NOMO-1 treated with DMSO at 0.1 percent for 48 hours (cell line): ENCODE results near the gene KIF23.
"Not testable (repeated sequence)": the region's sequence is repeated elsewhere in the genome, so short reads cannot be mapped to it uniquely, and the experiment has no call there.

Experiments
- DNase-seq: peaks from one replicate; lab custom pipeline; 2025; ENCODE audit not compliant: unreplicated experiment; lab: John Stamatoyannopoulos, UW

KIF23 gene

DNA sequence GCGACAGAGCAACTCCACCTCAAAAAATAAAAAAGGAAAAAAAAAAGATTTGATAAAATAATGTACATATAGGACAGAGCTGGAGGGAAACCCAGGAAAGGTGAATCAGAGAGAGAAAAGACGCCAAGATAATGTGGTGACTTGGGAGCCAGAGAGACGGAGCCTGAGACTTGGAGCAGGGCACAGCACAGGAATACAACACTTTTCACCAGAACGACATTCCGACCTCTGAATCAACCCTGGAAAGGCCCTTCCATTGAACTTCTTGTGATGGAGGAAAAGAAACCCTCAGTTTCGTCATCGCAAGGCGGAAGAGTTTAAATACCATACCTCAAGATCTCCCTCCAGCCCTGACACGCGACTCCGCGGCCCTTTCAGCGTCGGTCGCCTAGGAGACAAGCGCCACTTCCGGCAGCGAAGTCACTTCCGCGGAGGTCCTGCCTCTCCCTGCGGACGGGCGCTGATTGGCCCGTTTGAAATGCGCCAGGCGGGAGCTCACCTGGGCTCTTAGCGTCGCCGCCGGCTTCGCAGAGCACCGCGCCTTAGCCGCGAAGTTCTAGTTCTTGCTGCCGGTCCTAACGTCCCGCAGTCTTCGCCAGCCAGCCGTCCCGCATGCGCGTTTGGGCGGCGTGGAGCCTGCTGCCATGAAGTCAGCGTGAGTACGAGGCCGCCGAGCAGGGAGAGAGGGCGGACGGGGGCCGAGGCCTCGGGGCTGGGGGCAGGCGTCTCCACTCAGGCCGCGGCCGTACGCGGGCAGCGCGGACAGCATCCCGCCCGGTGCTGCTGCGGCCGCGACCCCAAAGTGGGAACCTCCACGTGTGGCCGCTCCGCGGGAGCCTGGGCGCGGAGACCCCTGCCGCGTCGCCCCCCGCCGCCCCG, at the start of gene KIF23:
KIF23 (plus strand) TSS at position 528 of the 879 bp plus-strand sequence; CDS start at position 645, 117 bp downstream.
- peak; percentile 94 for DNase-seq

DNA sequence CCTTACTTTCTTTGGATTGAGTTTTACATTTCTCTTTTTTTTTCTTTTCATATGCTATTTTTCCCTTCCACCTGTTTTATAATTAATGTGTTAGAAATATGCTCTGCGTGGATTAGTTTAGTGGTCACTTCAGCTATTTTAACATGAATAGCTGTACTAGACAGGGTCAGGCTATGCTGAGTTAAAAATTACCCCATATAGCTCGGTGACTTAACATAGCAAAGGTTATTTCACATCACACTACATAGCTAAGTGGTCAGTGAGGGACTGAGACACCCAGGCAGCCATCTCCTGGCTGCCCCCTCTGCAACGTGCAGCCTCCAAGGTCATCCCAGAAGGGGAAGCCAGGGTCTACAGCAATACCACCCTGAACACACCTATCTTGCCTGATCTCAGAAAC, 46.9 kb upstream of the KIF23 start:
- DNase-seq: no peak

DNA sequence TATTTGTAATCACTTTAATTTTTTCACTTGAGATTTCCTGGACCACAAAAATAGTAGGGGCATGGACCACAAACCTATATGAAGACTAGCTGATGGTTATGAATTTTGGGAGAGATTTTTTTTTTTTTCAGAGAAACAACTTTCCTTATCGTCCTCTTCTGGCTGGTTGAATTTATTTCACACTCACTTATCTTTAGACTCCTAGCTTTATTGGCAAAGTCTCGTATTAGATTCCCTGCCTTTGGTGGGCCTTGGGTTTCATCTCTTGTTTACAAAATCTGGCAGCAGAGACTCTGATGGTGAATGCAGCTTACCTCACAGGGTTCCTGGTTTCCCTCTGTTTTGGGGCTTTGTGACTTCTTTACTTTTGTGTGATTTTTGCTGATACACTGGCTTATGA, 44.5 kb upstream of the KIF23 start:
- no peak for DNase-seq

DNA sequence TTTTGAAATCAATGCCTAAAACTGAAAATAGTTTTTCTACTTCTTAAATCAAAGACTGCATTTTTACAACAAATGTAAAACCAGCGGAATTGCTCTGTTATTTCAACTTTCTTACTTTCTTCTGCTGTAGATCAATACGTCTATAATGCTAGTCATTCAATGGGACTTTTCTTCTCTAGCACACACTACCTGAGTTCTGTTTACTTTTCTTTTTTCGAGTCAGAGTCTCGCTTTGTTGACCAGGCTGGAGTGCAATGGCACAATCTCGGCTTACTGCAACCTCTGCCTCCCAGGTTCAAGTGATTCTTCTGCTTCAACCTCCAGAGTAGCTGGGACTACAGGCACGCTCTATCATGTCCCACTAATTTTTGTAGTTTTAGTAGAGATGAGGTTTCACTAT, 40.7 kb upstream of the KIF23 start:
- no peak for DNase-seq

DNA sequence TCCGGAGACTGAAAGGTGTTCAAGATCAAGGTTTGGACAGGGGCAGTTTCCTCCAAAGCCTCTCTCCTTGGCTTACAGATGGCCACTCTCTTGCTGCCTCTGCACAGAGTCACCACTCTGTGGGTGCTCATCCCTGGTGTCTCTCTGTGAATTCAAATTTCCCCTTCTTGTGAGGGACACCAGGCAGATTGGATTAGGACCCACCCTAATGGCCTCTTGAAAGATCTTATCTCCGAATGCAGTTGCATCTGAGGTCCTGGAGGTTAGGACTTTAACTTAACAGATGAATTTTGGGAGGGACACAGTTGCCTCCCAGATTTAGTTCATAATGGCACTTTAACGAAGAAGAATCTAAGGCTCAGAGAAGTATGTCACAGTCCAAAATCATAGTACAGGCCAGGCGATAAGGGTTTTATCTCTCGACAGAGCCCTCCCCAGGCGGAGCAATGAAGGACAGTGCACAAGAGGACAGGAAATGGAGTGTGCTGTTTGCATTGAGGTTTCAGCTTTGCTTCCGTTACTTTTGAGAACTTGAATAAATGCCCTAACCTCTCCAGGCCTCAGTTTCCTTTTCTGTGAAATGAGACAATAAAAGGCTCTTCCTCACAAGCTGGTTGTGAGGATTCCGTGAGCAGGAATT, 38.9 kb upstream of the KIF23 start:
- no peak for DNase-seq

DNA sequence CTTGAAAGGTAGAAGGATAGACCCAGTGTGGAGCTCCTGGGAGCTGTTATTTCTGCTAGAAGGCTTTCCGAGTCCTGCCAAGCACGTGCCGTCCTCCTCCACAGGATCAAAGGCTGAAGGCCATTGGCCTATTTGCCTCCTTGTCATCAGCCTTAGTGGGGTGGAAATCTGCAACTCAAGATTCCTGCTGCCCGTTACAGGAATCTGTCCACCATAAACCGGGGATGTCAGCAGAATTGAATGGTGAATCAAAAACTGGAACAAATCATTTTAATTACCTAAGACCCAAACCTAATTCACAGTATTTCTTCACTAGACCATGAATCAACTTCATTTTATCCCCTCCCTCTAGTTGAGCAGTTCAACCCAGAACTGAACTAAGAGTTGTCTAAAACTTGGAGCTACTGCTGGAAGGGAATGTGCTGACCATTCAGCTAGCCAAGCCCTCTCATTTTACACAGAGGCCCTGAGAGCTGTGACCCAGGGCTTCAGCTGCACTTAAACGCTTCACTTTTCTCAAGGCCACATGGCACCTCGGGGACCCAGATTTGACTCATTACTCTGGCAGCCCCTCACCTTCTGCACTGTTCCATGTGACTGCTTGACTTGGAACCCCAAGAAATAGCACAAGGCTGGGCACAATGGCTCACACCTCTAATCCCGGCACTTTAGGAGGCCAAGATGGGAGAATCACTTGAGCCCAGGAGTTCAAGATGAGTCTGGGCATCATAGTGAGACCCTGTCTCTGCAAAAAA, 36.8 kb upstream of the KIF23 start:
- no peak for DNase-seq

DNA sequence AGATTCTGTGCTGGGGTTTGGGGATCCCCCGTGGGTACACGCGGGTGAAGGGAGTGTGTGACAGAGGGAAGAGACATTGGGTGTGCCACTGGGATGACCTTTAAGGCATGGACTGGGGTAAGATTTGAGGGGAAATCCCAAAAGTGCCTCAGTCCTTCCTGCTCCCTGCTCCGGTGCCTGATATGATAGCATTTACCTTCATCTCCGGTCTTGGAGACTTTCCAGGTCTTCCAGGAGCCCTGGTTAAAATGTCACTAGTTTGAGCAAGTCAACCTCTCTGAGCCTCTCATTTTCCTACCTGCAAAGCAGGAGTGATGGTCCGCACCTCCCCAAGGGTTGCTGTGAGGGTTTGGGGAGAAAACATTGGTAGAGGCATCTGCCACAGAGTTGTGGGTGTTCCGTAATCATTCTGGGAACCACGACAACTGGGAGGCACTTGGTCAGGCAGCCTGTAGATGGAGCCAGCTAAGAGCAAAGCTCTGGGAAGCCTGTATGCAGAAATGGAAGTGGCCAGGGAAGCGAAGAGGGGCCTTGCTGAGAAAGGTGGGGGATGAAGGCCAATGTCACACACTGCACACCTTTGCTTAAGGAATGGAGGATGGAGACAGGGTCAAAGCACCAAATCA, 33.9 kb upstream of the KIF23 start:
- DNase-seq: no peak

DNA sequence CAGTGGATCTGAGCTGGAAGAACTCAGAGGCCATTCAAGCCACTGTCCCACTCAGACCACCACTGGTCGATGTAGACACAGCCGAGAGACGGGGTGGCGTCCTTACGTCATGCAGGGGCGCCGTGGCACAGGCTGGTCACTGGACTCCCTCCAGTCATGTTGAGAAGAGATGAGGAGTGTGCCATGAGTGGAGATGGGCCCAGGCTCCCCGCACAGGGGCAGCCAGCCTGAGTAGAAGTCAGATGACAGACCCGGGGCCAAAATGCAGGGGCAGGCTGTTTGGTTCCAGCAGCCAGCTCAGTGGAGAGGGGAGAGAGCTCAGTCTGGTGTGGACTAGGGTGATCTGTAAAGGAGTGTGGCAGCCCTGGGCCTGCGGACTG, 33.4 kb upstream of the KIF23 start:
- DNase-seq: no peak

DNA sequence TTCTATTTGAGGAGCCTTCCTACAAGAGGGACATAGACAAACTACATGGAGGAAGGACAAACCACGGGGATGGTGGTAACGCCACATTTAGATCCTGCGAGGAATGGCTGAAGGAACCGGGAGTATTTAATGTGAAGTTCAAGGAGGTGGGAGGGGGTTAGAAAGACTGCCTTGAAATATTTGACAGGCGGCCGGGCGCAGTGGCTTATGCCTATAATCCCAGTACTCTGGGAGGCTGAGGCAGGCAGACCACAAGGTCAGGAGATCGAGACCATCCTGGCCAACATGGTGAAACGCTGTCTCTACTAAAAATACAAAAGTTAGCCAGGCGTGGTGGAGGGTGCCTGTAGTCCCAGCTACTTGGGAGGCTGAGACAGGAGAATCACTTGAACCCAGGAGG, 32.0 kb upstream of the KIF23 start:
- DNase-seq: not testable (repeated sequence)

DNA sequence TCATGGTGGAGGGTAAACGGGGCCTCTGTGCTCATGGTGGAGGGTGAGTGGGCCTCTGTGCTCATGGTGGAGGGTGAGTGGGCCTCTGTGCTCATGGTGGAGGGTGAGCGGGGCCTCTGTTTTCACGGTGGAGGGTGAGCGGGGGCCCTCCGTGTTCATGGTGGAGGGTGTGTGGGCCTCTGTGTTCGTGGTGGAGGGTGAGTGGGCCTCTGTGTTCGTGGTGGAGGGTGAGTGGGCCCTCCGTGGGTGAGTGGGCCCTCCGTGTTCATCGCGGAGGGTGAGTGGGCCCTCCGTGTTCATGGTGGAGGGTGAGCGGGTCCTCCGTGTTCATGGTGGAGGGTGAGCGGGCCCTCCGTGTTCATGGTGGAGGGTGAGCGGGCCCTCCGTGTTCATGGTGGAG, 30.1 kb upstream of the KIF23 start:
- DNase-seq: not testable (repeated sequence)

DNA sequence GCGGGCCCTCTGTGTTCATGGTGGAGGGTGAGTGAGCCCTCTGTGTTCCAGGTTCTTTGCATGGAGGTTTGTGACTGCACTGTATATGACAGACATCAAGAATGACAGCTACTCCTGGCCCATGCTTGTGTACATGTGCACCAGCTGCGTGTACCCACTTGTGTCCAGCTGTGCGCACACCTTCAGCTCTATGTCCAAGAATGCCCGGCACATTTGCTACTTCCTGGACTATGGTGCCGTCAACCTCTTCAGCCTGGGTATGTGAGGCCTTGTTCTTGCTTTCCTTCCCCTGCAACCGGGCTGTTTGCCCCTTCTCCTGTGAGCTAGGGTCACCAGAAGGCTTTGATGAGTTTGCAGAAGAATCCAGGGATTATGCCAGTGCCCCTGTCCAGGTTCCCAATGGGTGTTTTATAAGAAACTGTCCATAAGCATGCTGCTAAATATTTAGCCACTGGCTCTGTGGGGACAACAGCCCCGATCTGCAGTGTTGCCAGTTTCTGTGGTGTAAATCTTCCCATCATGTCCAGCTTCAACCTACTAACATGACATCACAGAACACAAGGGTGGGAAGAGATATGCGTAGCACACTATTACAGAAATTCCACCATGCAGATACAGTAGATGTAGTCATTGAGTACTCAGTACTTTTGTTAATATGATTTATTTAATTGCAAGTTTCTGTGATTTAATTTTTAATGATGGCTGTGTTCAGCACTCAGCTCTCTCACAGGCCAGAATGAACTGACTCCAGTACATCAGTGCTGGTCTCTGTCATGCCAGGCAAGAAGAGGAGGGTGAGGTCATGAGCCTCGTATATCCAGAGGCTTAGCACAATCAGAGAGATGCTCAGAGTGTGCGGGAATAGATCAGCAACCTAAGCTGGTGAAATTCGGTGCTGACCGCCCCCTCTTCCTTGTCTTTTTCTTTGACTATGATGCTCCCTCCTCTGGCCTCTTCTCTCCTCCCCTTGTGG, 29.2 kb upstream of the KIF23 start:
- no peak for DNase-seq

DNA sequence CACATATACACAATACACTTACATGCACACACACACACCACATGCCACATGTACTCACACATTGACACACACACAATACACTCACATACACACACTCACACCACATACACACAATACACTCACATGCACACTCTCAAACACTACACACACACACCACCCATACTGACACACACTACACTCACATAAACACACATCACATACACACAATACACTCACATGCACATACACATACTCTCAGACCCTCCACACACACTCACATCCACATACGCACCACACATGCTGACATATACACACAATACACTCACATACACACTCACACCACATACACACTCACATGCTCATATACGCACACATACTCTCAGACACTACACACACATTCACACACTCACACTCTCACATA, 28.3 kb upstream of the KIF23 start:
- DNase-seq: no peak

DNA sequence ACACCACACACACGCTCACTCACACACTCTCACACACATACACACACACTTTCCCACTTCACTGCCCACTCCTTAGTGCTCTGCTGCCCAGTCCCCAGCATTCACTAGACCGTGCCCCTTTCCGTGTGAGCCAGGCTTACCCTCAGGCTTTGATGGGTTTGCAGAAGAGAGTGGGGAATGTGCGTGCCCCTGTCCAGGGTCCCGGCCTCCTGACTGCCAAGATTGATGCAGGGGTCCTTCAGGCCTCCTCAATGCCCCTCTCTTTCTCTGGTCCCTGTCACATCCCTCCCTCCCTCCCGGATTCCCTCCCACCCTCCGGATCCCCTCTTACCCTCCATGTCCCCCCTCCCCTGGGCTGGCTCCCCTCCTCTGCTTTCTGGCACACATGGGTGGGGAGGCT, 27.9 kb upstream of the KIF23 start:
- DNase-seq: no peak

DNA sequence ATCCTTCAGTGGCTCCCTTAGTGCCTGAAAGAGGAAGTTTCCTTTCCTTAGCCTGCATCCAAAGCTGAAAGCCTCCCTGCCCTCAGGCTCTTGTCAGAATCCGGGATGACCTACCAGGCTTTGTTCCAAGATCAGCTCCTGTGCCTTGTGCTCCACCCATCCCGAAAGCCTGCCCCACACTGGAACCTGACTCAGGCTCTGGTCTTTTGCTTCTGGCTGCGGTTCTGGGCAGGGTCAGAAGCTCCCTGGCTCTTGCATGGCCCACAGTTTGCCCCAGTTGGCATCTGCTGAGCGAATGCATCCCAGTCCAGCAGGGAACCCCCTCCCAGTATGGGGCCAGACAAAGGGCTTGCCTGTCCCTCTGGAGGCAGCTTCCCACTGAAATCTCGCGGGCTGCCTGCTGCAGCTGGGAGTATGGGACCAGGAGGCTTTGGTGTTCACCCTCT, 25.9 kb upstream of the KIF23 start:
- DNase-seq: no peak

DNA sequence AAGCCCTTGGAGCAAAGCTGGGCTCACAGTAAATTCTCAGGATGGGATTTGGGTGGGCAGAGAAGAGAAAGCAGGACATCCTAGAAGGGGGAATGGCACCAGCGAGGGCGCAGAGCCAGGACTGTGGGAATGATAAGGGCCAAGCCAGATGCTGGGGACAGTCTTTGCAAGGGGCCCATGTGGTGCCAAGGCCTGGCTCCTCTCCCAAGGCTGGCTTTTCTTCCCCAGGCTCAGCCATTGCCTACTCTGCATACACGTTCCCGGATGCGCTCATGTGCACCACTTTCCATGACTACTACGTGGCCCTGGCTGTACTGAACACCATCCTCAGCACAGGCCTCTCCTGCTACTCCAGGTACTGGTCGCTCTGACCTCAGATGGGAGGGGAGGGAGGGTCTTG, 24.7 kb upstream of the KIF23 start:
- DNase-seq: no peak

DNA sequence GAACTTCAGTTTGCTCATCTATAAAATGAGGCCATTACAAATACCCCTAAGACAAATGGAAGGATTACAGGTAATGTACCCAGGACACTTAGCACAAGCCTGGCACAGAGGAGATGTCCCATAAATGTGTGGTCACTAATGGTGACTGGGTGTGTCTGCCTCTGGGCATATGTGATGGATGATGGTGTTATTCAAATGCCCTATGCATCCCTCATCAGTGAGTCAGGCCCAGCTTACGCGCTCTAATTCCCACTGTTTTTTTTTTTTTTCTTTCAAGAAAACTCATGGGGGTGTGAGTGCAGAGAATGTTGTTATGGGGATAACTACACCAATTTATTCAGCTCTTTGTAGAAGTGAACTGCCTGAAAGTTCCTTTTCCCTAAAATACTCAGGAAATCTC, 23.6 kb upstream of the KIF23 start:
- DNase-seq: no peak

DNA sequence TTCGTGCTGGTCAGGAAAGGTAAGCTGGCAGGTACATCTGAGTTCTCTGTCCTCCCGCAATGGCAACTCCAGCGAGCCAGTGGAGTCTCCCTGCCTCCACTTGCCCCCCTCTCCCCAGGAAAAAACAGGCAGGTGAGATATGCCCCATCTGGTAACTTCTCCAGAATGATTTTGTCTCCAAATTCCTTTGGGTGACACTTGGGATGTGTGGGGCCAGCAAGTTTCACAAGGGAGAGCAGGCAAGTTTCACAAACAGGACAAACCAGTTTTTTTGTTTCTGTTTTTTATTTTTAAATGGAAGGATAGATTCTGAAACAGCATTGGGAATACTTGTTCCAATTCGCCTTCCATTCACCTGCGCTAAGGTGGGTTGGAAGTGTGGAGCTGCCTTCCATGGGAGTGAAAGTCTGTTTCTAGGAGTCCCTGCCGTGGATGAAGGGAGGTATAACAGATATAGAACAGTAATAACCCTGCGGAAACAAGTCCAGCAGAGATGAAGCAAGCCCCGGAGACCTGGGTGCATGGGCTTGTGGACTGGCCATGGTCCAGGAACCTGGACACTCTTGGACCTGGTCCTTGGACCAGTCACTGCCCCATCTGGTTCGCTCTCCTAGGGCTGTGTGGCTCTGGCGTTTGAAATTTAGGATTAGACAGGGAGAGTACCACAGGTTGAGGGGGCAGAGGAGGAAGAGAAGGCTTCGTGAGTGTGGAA, 22.9 kb upstream of the KIF23 start:
- no peak for DNase-seq

DNA sequence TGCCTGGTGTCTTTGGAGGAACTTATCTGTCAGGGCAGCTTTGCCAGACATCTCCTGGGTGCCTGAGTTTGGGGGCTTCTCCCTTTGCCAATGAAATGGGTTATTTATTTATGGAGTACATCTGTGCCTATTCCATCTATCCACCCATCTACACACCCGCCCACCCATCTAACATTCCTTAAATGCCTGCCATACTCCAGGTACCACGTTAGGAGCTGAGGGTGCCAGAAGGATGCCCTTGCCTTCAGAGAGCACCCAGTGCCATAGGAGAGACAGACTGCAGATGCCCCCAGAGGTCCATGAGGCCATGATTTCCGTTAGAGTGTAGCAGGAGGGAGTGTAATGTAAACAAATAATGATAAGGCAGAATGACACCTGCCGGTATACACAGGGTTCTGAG, 21.8 kb upstream of the KIF23 start:
- DNase-seq: no peak

DNA sequence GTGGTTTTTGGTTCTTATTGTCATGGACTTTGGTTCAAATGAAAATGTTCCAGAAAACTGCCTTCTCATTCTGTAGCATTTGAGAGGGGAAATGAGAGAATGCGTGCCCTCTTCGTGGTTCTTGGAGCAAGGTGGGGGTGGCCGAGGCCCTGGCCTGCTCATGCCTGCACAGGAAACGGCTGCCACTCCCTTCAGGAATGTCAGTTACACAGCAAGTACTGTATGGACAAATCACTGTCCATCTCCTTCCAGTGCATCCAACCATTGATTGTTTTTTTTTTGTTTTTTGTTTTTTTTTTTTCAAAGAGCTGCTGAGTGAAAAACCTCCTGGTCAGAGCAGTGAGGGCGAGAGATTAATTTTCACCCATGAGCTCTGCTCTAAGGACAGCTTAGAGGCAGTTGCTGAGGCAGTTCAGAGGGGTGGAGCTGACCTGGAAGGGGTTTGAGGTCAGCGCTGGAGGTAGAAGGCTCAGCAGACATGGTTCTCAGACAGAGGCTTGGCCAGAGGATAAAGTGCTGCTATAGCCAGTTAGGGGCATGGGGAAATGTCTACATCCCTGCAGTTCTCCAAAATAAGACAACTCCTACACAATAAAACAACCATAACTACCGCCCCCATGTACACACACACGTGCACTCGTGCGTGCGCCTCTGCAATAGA, 20.2 kb upstream of the KIF23 start:
- DNase-seq: no peak
